Esophagus muscularis mucosa (tissue), 4 donors: Measurements from ENCODE around the gene ZNF394.

Experiments
- CTCF ChIP-seq, 3 experiments: fragments of 200-600 bp in 2 of 3; fragments of 450-650 bp in 1 of 3; sonication (generic) in 2 of 3; IDR thresholded peaks; one replicate each; pipeline ENCODE4 v1.5.1; 2017 to 2019; ENCODE audit warnings: antibody characterized with exemption in 3 of 3, mild to moderate bottlenecking in 2 of 3, moderate library complexity in 1 of 3
- EP300 ChIP-seq: sonication (generic); formaldehyde crosslinking; IDR thresholded peaks from one replicate; pipeline ENCODE4 v1.6.1; 2017; ENCODE audit warnings: antibody characterized with exemption
- POLR2A ChIP-seq: fragments of 450-650 bp; IDR thresholded peaks from one replicate; pipeline ENCODE4 v1.6.1; 2017; ENCODE audit warnings: antibody characterized with exemption, moderate library complexity, mild to moderate bottlenecking, low read depth
- POLR2AphosphoS5 ChIP-seq, 2 donors: sonication (generic); formaldehyde crosslinking; IDR thresholded peaks; one replicate each; pipeline ENCODE4 v1.6.1; 2017; ENCODE audit warnings: antibody characterized with exemption in 2 of 2

GRCh38 chr7:99490878-99491277, 9.2 kb downstream of the ZNF394 start:
- TF ChIP-seq POLR2AphosphoS5 (IDR thresholded peaks at IDR 0.05) (no peak), POLR2A (no peak), CTCF (IDR thresholded peaks at IDR 0.05) (no peak), EP300 (no peak)
